Left cardiac atrium (tissue), 4 donors: ENCODE data around the gene GABRG3. TPM values are rescaled to one million over a fixed set of nuclear protein-coding genes. Genes with fewer than 3 reads are reported as not detected.
A peak's percentile ranks its signal among the peaks of the same experiment; 100 is the strongest.
"Not testable (repeated sequence)": the region's sequence is repeated elsewhere in the genome, so short reads cannot be mapped to it uniquely, and the experiment has no call there.

Source experiments
- ATAC-seq, 2 donors: fragments of 200-7000 bp; cut with Tn5 transposase; one replicate each; pipeline ENCODE4 v1.9.1; 2020; ENCODE audit warnings: mild to moderate bottlenecking in 2 of 2, moderate library complexity in 2 of 2
- DNase-seq: peaks from one replicate; pipeline ENCODE4 v3.0.0-alpha.2; 2020
- intact Hi-C, 2 donors: fragments of 100-400 bp; cut with DNase I; formaldehyde crosslinking; loops; one replicate each; pipeline versions ENCODE4 v1.14.1 to v1.15.1; 2022 to 2023
- total RNA-seq, 2 donors: library from RNA; stranded (reverse); fragmentation: NEBNext Ultra II Directional; extraction: Animal tissue kit (Norgen Biotek cat#: 25700); gene quantifications; one replicate each; pipeline ENCODE4 v1.2.1, GENCODE V29; 2021
- donor health status: DM: no; HTN: yes; CAD: no.
- donor health status: DM: no; HTN: yes; CAD: no; lungs with severe emphysema.
- donor health status: DM: yes; HTN: yes; CAD: no.
- donor health status: Dilated cardiomyopathy.

GABRG3 gene
- total RNA-seq, 2 donors from 2014 or later, result not detected

DNA sequence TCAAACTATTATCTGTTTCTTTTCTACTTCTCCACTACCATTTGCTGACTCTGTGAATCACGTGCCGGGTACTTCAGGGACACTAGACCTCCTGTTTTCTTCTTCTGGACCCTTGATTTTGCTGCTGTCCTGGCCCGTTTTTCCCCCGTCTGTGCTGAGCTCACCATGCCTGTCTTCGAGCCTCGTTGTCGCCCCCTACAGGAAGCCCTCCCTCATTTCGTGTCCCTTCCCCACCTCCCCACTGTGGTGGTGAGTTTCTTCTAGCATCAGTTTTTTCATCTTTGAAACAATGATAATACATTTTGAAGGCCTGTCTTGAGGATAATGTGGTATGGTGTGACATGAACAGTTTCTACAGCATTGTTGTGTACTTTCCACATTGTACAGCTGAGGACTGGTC lies 12.8 kb downstream of the GABRG3 start:
- intact Hi-C loops, result no loop called here
- DNase-seq, result no peak
- ATAC-seq, result no peak

DNA sequence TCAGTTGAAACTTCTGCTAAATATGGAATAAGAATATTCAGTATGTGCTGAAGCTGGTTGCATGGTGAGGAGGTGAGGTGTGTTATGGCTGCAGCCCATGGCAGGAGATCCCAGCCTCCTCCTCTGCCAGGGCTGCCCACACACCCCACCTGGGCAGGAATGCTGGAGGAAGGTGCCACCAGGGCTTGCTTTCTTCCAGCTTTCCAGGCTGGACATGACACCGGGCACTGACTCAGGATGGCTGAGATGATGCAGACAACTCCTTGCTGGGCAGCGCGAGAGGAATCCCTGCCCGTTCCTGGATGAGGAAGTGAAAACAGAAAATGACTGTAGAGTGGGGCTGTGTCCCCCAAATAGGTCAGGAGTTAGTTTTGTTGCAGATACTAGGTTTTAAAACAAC lies 14.1 kb downstream of the GABRG3 start:
- ATAC-seq, result no peak
- intact Hi-C loops, result no loop called here
- DNase-seq, result no peak

DNA sequence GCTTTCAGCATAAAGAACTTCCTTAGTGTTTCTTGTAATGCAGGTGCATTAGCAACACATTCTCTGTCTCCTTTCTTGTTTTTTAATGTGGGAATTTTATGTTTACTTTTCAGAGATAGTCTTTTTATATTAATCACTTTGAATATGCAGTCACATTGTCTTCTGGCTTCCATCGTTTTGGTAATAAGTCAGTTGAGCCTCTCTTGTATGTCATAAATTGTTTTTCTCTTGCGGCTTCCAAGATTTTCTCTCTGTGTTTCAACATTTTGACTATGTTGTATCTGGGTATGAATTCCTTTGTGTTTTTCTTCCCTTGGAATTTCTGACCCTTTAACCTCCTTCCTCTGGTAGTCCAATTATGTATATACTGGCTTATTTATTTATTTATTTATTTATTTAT lies 25.3 kb downstream of the GABRG3 start:
- ATAC-seq, result no peak
- intact Hi-C loops, result no loop called here
- no peak for DNase-seq

DNA sequence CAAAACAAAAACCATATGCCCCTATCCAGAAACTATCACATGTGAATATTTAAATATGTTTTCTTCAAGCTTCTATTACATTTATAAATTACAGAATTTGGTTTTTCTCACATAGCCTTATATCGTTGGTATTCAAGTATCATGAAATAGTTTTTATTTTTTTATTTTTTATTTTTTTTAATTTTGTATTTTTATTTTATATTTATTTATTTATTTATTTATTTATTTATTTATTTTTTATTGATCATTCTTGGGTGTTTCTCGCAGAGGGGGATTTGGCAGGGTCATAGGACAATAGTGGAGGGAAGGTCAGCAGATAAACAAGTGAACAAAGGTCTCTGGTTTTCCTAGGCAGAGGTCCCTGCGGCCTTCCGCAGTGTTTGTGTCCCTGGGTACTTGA lies 32.0 kb downstream of the GABRG3 start:
- DNase-seq, ATAC-seq, intact Hi-C loops: not testable (repeated sequence)

DNA sequence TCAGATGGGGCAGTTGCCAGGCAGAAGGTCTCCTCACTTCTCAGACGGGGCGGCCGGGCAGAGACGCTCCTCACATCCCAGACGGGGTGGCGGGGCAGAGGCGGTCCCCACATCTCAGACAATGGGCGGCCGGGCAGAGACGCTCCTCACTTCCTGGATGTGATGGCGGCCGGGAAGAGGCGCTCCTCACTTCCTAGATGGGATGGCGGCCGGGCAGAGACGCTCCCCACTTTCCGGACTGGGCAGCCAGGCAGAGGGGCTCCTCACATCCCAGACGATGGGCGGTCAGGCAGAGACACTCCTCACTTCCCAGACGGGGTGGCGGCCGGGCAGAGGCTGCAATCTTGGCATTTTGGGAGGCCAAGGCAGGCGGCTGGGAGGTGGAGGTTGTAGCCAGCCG lies 33.2 kb downstream of the GABRG3 start:
- ATAC-seq, DNase-seq, intact Hi-C loops: not testable (repeated sequence)

DNA sequence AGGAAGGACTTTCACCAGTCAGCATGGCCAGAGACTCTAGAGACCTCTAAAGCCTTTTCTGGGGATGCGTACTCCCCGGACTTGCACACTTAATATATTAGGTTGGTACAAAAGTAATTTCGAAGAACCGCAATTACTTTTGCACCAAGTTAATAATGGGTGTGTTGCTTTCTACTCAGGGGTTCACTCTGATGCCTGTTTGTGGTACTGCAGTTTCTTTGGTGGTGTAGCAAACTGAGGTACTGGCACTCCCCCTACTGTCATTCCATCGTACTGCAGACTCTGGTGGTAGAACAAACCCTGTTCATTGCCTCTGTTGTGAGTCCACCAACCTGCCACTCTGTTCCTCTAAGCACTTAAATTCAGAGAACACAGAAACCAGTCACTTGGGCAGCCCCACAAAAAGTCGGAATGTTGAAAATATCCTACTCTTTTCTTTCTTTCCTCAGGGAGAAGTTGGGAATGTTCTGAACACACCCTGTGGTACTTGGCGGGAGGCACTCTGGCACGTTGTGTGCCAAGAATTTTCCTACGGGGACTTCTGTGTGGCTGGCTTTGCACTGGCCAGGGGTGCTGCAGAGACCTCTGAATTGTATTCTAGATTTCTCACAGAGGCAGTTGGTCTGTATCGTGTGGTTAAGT lies 46.3 kb downstream of the GABRG3 start:
- DNase-seq (peak; percentile 40), ATAC-seq (peak in 1 of 2 donors; percentile 34)
- intact Hi-C loops, result loop anchor here in 1 of 2 donors (10.0 kb wide), 1 partner anchor 122 kb away; no protein-coding TSS in a partner anchor

DNA sequence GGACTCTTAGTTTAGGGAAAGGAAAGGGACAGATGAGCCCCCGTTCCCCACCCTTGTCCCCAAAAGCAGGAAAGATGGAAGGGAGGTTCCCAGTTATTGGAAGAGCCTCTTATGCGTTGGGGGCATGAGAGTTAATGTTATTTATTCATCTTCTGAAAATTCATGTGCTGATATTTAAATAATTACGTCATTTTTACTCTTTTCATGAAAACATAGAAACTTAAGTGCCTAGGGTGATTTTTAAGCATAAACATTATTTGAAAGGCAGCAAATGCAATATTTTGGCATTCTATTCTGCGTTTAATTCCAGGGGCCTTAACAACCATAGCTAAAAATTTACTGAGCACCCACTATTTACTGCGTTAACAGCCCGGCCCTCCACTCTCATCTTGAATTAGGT lies 48.7 kb downstream of the GABRG3 start:
- DNase-seq (no peak), ATAC-seq (no peak)
- intact Hi-C loops, result loop anchor here in 1 of 2 donors (10.0 kb wide), 1 partner anchor 125 kb away; no protein-coding TSS in a partner anchor

DNA sequence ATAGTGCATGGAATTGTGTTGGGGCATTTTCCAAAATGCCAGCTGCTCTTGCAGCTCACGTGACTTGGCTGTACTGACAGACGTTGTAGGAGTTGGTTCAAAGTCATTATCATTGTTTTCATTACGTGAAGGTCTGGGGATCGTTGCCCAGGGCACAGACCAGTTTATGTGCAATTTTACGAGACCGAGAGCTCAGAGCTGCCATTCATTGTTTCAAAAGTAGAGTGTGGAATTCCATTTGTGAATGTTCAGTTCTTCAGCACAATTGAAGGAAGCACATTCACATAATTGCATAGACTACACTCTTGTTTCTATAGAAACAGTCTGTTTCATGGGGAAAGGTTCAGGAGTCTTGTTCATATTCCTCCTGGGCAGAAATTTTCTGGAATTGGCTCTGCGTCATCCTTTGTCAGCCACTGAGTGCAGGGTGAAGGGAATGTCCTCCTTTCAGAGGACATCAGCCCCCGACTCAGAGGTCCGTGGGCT lies 54.5 kb downstream of the GABRG3 start:
- DNase-seq (no peak), ATAC-seq (no peak)
- intact Hi-C loops, result no loop called here

DNA sequence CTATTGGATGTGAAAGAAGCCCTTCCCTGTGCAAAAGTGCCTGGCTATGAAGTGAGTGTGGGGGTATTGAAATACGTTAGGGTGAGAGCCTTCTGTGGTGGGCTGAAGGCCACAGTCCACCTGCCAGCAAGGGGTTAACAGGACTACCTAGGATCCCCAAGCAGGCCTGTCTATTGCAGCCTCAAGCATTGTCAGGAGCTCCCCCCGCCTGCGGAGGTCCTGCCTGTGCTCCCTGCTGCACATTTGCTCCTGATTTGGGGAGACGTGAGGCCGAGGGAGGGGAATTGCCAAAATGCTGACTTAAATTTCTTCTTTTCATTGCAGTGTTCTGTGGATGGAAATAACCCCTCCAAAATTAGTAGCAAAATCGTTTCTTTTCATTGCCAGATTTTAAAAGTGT lies 56.2 kb downstream of the GABRG3 start:
- DNase-seq (no peak), ATAC-seq (no peak)
- intact Hi-C loops, result no loop called here

DNA sequence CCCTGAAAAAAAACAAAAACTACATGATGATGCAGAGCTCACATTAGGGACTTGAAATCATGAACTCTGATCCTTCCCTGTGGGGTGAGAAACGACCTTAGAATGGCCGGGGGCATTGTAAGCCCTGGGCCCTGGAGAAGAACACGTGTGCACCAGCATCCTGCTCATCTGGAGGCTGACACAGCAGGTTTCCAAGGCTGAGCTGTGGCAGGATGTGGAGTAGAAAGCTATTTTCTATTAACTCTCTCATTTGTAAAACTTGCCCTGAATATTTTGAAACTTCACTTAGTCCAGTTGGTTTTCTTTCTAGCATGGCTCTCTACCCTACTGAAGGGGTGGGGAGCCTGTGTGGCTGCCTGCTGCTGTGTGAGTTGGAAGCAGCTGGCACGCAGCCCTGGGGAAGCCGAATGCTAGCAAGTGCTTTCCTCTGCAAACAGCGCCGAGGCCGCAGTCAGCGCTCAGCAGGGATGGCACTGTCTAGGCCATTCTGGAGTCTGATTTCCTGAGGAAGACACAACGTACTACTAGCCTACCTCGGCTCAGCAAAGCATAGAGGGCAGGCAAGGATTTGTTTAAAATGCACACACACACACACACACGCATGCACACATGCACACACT lies 58.0 kb downstream of the GABRG3 start:
- intact Hi-C loops, result no loop called here
- DNase-seq (no peak), ATAC-seq (no peak)

DNA sequence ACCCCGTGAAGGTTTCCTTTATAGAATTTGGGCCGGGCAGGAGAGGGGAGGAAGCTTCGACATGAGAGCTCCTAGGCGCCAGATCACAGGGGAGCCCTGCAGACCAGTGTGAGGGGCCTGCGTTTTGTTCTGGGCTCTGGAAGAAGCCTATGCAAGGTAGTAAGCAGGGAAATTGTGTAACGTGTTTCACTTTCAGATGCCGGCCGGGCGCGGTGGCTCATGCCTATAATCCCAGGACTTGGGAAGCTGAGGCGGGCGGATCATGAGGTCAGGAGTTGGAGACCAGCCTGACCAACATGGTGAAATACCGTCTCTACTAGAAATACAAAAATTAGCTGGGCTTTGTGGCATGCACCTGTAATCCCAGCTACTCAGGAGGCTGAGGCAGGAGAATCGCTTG lies 65.2 kb downstream of the GABRG3 start:
- DNase-seq (no peak), ATAC-seq (no peak)
- intact Hi-C loops, result no loop called here

DNA sequence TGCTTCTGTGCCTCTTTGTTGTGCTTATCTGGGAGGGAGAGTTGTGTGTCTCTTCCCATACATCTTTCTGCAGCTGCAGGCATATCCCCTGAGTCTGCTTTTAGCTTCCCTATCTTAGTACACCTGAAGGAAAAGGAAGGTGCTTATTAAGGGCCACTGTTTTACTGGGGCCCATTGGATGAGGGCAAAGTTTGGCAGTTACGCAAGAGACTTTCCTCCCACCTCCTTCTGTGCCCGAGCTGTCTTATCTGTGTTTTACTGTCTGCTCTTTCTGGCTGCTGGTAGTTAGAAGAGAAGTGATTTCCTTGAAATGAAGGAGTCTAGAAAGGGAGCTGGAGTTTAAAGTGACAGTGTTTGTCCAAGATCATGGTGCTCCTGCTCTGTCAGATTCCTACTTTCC lies 66.5 kb downstream of the GABRG3 start:
- DNase-seq, result no peak
- intact Hi-C loops, result no loop called here

DNA sequence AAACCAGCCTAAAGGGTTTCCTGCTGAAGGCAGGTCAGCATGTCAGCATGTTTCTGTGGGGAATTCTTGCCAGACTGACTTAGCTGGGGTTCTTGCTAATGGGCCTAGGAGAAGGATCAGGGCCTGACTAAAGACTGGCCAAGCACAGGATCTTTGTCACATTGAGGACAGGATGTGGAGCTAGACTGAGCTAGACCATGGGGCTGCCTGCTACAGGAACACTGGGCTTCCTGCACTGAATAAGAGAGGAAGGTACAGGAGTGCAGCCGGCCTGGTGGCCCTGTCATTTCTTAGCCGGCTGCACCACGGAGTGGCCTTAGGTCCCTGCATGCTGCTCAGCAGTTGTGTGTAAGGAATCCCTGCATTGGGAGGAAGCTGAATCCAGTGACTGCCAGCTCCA lies 68.2 kb downstream of the GABRG3 start:
- DNase-seq, result no peak
- ATAC-seq, result no peak
- intact Hi-C loops, result no loop called here

More for the DNA sequence above, 66.5 kb downstream of the GABRG3 start:
- no peak for ATAC-seq

DNA sequence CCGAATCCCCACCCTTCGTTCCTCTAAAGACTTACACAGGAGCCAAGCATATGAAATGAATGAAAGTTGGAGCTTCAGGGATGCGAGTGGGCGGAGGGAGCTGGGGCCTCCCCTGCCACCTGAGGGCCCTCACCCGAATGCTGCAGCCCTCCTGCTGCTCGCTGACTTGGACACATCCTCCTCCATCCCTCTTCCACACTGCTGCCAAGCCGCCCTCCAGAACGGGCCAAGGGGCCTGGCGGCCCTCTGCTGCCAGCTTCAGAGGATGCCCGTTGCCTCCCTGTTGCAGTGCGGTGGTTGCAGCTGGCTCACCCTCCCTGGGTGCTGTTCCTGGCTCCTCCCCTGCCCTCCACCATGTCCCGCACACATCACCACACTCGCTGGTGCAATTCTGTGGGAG lies 71.2 kb downstream of the GABRG3 start:
- intact Hi-C loops, result no loop called here
- ATAC-seq (no peak), DNase-seq (no peak)

DNA sequence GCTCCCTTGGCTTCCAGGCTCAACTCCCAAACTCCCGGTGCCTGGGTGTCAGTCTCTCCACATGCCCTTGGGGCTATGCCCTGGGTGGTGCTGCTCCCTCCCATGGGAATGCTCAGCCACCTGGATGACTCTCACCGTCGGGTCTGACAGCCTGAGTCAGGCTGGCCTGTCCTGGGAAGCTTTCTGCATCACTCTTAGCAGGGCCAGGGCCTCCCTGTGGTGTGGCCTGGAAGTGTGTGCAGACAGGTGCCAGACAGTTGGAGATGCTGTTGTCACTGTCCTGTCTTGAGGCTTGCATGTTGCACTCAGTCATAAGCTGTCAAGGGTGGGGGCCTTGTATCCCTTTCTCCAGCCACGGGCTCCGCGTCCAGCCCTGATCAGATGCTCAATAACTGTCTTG lies 71.7 kb downstream of the GABRG3 start:
- DNase-seq (no peak), ATAC-seq (no peak)
- intact Hi-C loops, result no loop called here

DNA sequence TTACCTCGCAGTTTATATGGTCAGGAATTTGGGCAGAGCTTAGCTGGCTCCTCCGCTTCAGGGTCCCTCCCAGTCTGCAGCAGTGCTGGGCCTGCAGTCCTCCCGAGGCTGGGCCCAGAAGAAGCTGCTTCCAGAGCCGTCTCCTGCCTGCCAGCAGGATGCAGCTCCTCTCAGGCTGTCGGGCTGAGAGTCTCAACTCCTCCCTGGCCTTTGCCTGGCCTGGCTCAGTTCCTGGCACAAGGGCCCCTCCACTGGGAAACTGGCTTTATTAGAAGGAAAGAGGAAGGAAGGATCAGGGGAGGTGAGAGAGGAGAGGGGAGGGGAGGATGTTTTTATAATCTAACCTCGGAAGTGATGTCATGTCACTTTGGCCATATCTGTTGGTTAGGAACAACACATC lies 72.8 kb downstream of the GABRG3 start:
- DNase-seq (peak; percentile 31), ATAC-seq (no peak)
- intact Hi-C loops, result no loop called here

DNA sequence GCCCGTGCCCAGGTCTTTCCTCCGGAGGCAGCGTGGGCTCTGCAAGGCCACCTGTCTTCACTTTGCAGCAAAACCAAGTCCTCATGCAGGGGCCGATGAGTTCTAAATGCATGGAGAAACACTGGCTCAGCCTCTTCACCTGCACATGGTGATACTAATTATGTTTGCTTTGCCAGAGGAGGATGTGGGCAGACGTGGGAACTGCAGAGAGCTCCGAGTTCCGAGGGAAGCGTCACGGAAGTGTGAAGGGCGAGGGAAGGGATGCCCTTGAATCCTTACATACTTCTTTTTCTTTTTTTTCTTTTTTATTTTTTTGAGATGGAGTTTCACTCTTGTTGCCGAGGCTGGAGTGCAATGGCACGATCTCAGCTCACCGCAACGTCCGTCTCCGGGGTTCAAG lies 74.8 kb downstream of the GABRG3 start:
- no peak for ATAC-seq
- intact Hi-C loops, result no loop called here
- DNase-seq, result no peak

DNA sequence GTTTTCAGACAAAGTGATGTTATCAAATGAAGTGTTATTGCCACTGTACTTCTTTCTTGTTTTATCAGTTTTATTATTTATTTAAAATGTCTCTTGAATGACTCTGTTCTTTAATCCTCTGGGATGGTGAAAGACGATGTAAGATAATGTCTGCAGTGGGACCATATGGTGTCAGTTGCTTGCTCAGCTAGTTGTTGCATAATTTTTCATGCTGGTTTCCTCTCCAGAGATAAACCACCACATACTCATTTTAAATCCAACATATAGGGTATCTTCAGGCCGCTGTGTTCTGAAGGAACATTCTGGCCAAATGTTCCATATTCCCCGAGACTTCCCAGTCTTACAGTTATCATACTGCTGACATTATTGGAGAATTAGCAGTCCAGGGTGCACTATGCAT lies 75.9 kb downstream of the GABRG3 start:
- intact Hi-C loops, result no loop called here
- no peak for ATAC-seq
- DNase-seq, result no peak

DNA sequence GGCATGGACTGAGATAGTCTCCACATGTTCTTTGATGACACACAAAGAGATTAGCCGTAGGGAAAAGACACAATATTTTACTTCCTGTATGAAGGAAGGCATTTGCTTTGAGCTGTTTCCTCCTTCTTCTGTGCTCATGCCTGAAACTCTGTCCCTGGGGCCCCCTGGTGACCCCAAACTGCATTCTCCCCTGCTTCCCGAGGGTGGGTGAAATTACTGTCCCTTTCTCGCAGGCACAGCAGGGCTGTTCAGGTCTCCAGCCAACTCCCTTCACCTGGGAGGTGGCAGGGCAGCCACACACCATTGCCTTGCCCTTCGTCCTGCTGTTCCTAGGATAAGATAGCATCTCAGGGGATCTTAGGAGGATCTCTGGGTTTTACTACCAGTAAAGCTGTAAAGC lies 79.2 kb downstream of the GABRG3 start:
- no peak for DNase-seq
- intact Hi-C loops, result no loop called here
- ATAC-seq, result no peak

DNA sequence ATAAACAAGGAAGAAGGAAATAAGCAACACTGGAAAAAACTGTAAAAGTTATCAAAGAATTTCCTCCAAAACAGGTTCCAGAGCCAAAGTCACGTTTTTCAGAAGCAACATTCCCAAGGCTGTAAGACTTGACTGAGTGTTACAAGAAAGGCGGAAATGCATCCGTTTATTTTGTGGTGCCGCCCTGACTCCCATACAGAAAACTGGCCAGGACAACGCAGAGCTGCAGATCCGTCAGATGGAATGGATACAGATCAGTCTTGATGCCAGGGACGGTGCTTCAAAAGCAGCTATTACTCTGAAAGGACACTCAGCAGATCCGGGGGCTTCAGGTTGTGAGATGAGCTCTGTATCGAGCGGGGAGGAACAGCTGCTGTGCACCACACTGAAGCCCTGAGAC lies 83.4 kb downstream of the GABRG3 start:
- no peak for ATAC-seq
- no peak for DNase-seq
- intact Hi-C loops, result no loop called here
